ENCODE results near the gene PTPRG.

- TF ChIP-seq, protein P1, sequence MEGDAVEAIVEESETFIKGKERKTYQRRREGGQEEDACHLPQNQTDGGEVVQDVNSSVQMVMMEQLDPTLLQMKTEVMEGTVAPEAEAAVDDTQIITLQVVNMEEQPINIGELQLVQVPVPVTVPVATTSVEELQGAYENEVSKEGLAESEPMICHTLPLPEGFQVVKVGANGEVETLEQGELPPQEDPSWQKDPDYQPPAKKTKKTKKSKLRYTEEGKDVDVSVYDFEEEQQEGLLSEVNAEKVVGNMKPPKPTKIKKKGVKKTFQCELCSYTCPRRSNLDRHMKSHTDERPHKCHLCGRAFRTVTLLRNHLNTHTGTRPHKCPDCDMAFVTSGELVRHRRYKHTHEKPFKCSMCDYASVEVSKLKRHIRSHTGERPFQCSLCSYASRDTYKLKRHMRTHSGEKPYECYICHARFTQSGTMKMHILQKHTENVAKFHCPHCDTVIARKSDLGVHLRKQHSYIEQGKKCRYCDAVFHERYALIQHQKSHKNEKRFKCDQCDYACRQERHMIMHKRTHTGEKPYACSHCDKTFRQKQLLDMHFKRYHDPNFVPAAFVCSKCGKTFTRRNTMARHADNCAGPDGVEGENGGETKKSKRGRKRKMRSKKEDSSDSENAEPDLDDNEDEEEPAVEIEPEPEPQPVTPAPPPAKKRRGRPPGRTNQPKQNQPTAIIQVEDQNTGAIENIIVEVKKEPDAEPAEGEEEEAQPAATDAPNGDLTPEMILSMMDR (conservative IDR thresholded peaks at IDR 0.05; ENCODE audit: low read length), result no peak
- TF ChIP-seq EZH2phosphoT487 (IDR thresholded peaks at IDR 0.05; ENCODE audit: borderline replicate concordance, low read depth, low read length), result no peak
Measured at GRCh38 chr3:62276658-62277180, 715.3 kb downstream of the PTPRG start.
